ENCODE measurements around the gene SERINC5. TPM values are rescaled to one million over a fixed set of nuclear protein-coding genes. Genes with fewer than 3 reads are reported as not detected.

The SERINC5 gene
- total RNA-seq, 2 donors from 2014 or later: 23.3 to 26.7 TPM

- TF ChIP-seq POLR2A (IDR thresholded peaks at IDR 0.05): no peak
- no peak for TF ChIP-seq CTCF (IDR thresholded peaks at IDR 0.05)
- DNase-seq (no peak), ATAC-seq (no peak)
- Histone ChIP-seq H3K9me3 (no peaks in the 10 kb centered on the region), H3K27me3 (no peaks in the 10 kb centered on the region), H3K4me3 (no peak overlapping the region), H3K4me1 (peaks cover 28% of the 10 kb centered on the region), H3K36me3 (replicated peaks in 1 of 2; ENCODE audit: insufficient read depth in 1 of 2, low read depth in 2 of 2) (no peaks in the 10 kb centered on the region), H3K27ac (peak overlapping the region in 3 of 4 donors; percentile 51 to 73 (median 52))
- WGBS, 2 donors: 60 to 74% methylated on average over 7 of the region's 7 CpGs
- intact Hi-C loops (cut with DNase I): no loop called here
These were observed 25.4 kb downstream of the SERINC5 start for GRCh38 chr5:80230269-80230992.

GRCh38 chr5:80229902-80230255 lies 26.0 kb downstream of the SERINC5 start:
- Histone ChIP-seq H3K4me1 (peaks cover 28% of the 10 kb centered on the region), H3K27ac (peak overlapping the region in 3 of 4 donors; percentile 44 to 73 (median 52)), H3K9me3 (no peaks in the 10 kb centered on the region), H3K4me3 (no peak overlapping the region), H3K36me3 (replicated peaks in 1 of 2; ENCODE audit: insufficient read depth in 1 of 2, low read depth in 2 of 2) (no peaks in the 10 kb centered on the region), H3K27me3 (no peaks in the 10 kb centered on the region)
- WGBS, 2 donors: 23 to 45% methylated on average over 4 of the region's 4 CpGs
- TF ChIP-seq CTCF (IDR thresholded peaks at IDR 0.05): no peak
- no peak for TF ChIP-seq POLR2A (IDR thresholded peaks at IDR 0.05)
- intact Hi-C loops (cut with DNase I): no loop called here
- peak in 1 of 4 donors; percentile 14 for DNase-seq
- ATAC-seq: peak; percentile 18

GRCh38 chr5:80227979-80228596 lies 27.8 kb downstream of the SERINC5 start:
- intact Hi-C loops (cut with DNase I): no loop called here
- peak overlapping the region in 1 of 4 donors; percentile 73 for H3K27ac ChIP-seq

GRCh38 chr5:80225934-80226326 lies 29.9 kb downstream of the SERINC5 start:
- H3K36me3 ChIP-seq (replicated peaks in 1 of 2; ENCODE audit: insufficient read depth in 1 of 2, low read depth in 2 of 2): no peaks in the 10 kb centered on the region
- intact Hi-C loops (cut with DNase I): no loop called here
- TF ChIP-seq CTCF (IDR thresholded peaks at IDR 0.05): no peak
- TF ChIP-seq POLR2A (IDR thresholded peaks at IDR 0.05): no peak
- DNase-seq (no peak), ATAC-seq (no peak)
- H3K9me3 ChIP-seq: no peaks in the 10 kb centered on the region
- WGBS, 2 donors: 82 to 90% methylated on average over 6 of the region's 6 CpGs
- no peak overlapping the region for H3K4me3 ChIP-seq
- H3K27me3 ChIP-seq: no peaks in the 10 kb centered on the region
- H3K4me1 ChIP-seq: peaks cover 20% of the 10 kb centered on the region
- H3K27ac ChIP-seq: no peak overlapping the region

More at GRCh38 chr5:80227979-80228596, 27.8 kb downstream of the SERINC5 start:
- Histone ChIP-seq H3K9me3 (no peaks in the 10 kb centered on the region), H3K36me3 (replicated peaks in 1 of 2; ENCODE audit: insufficient read depth in 1 of 2, low read depth in 2 of 2) (no peaks in the 10 kb centered on the region), H3K4me3 (no peak overlapping the region), H3K27me3 (no peaks in the 10 kb centered on the region), H3K4me1 (peaks cover 28% of the 10 kb centered on the region)
- ATAC-seq (no peak), DNase-seq (no peak)
- no peak for TF ChIP-seq POLR2A (IDR thresholded peaks at IDR 0.05)
- TF ChIP-seq CTCF (IDR thresholded peaks at IDR 0.05): no peak
- WGBS, 2 donors: 86 to 88% methylated on average over 3 to 4 of the region's 4 CpGs

Data from body of pancreas (tissue), 4 donors.